ENCODE measurements around the gene RBM12.

Gene RBM12

DNA sequence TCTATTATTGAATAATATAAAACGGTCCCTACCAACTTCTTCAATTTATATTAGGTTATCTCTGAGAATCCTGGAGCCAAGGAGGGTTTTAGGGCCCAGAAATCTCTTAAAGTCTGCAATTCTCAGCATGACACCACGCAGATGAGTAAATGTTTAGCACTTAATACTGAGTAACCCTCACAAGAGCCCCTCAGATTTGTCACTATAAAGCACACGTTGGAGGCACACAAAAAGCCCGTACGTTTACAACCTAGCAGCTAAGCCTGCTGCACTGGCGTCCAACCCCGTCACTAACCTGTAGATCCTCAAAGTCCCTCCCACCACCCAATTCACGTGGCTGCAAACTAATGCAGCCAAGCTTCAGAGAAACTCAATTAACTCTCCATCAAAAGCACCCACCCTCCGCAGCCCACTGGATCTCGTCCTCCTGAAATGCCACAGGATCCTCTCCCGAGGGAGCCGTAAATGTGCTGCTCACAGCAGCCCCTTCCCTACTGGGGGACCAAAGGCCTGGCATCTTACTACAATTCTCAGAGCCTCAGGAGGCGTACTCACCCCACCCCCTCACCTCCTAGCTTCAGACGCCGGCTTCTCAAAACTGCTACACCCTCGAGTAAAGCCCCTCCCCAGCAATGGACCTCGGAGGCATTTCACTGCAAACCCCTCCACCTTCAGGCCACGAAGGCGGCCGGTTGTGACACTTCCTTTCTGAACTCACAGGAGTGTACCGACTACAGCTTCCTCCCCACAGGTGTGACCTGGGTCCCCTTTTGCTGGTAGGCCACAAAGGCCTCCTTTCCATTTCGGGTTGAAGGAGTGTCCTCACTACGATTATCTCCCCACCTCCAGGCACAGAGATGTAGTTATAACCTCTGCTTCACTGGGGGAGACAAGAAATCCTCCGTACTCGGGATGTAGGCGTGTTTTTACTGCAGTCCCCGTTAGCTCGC, 909 bp downstream of the RBM12 start:
- Histone ChIP-seq H3K27ac (ENCODE audit: extremely low read depth, low read depth, low read length) (peak overlapping the region; percentile 88), H3K4me3 (ENCODE audit: low read depth, low read length) (peak overlapping the region; percentile 87), H3K4me1 (ENCODE audit: control insufficient read depth, insufficient read depth, low read length) (peaks cover 15% of the 10 kb centered on the region), H3K36me3 (ENCODE audit: control insufficient read depth in 2 of 2, insufficient read depth in 1 of 2, low read length in 2 of 2) (peaks cover 6 to 7% of the 10 kb centered on the region in 2 experiments), H3K9me3 (ENCODE audit: control insufficient read depth, insufficient read depth, low read depth, low read length) (no peaks in the 10 kb centered on the region)
- POLR2A ChIA-PET, result interaction anchor here (0.5 to 3.2 kb wide), 13 partner anchors 12 to 290 kb away, joined by 3 to 16 read pairs (median 6); partner anchors contain the start of genes CEP250, NFS1, RBM39 and ROMO1
- CTCF ChIA-PET, result interaction anchor here (0.7 kb wide), 1 partner anchor 336 kb away, joined by 5 read pairs; no protein-coding TSS in a partner anchor
- TF ChIP-seq, protein P1, sequence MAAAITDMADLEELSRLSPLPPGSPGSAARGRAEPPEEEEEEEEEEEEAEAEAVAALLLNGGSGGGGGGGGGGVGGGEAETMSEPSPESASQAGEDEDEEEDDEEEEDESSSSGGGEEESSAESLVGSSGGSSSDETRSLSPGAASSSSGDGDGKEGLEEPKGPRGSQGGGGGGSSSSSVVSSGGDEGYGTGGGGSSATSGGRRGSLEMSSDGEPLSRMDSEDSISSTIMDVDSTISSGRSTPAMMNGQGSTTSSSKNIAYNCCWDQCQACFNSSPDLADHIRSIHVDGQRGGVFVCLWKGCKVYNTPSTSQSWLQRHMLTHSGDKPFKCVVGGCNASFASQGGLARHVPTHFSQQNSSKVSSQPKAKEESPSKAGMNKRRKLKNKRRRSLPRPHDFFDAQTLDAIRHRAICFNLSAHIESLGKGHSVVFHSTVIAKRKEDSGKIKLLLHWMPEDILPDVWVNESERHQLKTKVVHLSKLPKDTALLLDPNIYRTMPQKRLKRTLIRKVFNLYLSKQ (tag by site-specific recombination; IDR thresholded peaks at IDR 0.05; ENCODE audit: borderline replicate concordance), result no peak
- peak; percentile 20 for TF ChIP-seq GLIS2 (tag by site-specific recombination; IDR thresholded peaks at IDR 0.05)
- no peak for TF ChIP-seq KLF16 (tag by site-specific recombination; IDR thresholded peaks at IDR 0.05)
- TF ChIP-seq ZNF830 (tag by site-specific recombination; IDR thresholded peaks at IDR 0.05; ENCODE audit: low read depth), result no peak
- 0 out of 2 replicates have a peak, but pooled peaks have one; percentile 33 for TF ChIP-seq IKZF3 (tag by site-specific recombination; IDR thresholded peaks at IDR 0.05)
- TF ChIP-seq, protein P2, sequence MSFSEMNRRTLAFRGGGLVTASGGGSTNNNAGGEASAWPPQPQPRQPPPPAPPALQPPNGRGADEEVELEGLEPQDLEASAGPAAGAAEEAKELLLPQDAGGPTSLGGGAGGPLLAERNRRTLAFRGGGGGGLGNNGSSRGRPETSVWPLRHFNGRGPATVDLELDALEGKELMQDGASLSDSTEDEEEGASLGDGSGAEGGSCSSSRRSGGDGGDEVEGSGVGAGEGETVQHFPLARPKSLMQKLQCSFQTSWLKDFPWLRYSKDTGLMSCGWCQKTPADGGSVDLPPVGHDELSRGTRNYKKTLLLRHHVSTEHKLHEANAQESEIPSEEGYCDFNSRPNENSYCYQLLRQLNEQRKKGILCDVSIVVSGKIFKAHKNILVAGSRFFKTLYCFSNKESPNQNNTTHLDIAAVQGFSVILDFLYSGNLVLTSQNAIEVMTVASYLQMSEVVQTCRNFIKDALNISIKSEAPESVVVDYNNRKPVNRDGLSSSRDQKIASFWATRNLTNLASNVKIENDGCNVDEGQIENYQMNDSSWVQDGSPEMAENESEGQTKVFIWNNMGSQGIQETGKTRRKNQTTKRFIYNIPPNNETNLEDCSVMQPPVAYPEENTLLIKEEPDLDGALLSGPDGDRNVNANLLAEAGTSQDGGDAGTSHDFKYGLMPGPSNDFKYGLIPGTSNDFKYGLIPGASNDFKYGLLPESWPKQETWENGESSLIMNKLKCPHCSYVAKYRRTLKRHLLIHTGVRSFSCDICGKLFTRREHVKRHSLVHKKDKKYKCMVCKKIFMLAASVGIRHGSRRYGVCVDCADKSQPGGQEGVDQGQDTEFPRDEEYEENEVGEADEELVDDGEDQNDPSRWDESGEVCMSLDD (tag by site-specific recombination; IDR thresholded peaks at IDR 0.05), result no peak
- TF ChIP-seq, protein P3, sequence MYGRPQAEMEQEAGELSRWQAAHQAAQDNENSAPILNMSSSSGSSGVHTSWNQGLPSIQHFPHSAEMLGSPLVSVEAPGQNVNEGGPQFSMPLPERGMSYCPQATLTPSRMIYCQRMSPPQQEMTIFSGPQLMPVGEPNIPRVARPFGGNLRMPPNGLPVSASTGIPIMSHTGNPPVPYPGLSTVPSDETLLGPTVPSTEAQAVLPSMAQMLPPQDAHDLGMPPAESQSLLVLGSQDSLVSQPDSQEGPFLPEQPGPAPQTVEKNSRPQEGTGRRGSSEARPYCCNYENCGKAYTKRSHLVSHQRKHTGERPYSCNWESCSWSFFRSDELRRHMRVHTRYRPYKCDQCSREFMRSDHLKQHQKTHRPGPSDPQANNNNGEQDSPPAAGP (tag by site-specific recombination; IDR thresholded peaks at IDR 0.05), result peak; percentile 64
- 0 out of 2 replicates have a peak, but pooled peaks have one; percentile 40 for TF ChIP-seq ZEB2 (tag by site-specific recombination; IDR thresholded peaks at IDR 0.05)
- no peak for TF ChIP-seq GLI2 (tag by site-specific recombination; IDR thresholded peaks at IDR 0.05; ENCODE audit: borderline replicate concordance, low read depth)
- TF ChIP-seq ZNF629 (tag by site-specific recombination; IDR thresholded peaks at IDR 0.05), result peak; percentile 26; the same call in 1 of the 2 replicates
- TF ChIP-seq, protein P4, sequence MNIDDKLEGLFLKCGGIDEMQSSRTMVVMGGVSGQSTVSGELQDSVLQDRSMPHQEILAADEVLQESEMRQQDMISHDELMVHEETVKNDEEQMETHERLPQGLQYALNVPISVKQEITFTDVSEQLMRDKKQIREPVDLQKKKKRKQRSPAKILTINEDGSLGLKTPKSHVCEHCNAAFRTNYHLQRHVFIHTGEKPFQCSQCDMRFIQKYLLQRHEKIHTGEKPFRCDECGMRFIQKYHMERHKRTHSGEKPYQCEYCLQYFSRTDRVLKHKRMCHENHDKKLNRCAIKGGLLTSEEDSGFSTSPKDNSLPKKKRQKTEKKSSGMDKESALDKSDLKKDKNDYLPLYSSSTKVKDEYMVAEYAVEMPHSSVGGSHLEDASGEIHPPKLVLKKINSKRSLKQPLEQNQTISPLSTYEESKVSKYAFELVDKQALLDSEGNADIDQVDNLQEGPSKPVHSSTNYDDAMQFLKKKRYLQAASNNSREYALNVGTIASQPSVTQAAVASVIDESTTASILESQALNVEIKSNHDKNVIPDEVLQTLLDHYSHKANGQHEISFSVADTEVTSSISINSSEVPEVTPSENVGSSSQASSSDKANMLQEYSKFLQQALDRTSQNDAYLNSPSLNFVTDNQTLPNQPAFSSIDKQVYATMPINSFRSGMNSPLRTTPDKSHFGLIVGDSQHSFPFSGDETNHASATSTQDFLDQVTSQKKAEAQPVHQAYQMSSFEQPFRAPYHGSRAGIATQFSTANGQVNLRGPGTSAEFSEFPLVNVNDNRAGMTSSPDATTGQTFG (tag by site-specific recombination; IDR thresholded peaks at IDR 0.05; ENCODE audit: borderline replicate concordance), result no peak
- TF ChIP-seq, protein P5, sequence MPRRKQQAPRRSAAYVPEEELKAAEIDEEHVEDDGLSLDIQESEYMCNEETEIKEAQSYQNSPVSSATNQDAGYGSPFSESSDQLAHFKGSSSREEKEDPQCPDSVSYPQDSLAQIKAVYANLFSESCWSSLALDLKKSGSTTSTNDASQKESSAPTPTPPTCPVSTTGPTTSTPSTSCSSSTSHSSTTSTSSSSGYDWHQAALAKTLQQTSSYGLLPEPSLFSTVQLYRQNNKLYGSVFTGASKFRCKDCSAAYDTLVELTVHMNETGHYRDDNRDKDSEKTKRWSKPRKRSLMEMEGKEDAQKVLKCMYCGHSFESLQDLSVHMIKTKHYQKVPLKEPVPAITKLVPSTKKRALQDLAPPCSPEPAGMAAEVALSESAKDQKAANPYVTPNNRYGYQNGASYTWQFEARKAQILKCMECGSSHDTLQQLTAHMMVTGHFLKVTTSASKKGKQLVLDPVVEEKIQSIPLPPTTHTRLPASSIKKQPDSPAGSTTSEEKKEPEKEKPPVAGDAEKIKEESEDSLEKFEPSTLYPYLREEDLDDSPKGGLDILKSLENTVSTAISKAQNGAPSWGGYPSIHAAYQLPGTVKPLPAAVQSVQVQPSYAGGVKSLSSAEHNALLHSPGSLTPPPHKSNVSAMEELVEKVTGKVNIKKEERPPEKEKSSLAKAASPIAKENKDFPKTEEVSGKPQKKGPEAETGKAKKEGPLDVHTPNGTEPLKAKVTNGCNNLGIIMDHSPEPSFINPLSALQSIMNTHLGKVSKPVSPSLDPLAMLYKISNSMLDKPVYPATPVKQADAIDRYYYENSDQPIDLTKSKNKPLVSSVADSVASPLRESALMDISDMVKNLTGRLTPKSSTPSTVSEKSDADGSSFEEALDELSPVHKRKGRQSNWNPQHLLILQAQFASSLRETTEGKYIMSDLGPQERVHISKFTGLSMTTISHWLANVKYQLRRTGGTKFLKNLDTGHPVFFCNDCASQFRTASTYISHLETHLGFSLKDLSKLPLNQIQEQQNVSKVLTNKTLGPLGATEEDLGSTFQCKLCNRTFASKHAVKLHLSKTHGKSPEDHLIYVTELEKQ (tag by site-specific recombination; IDR thresholded peaks at IDR 0.05; ENCODE audit: borderline replicate concordance), result 0 out of 2 replicates have a peak, but pooled peaks have one; percentile 4
- no peak for TF ChIP-seq ZNF169 (tag by site-specific recombination; IDR thresholded peaks at IDR 0.05)
- TF ChIP-seq, protein P6, sequence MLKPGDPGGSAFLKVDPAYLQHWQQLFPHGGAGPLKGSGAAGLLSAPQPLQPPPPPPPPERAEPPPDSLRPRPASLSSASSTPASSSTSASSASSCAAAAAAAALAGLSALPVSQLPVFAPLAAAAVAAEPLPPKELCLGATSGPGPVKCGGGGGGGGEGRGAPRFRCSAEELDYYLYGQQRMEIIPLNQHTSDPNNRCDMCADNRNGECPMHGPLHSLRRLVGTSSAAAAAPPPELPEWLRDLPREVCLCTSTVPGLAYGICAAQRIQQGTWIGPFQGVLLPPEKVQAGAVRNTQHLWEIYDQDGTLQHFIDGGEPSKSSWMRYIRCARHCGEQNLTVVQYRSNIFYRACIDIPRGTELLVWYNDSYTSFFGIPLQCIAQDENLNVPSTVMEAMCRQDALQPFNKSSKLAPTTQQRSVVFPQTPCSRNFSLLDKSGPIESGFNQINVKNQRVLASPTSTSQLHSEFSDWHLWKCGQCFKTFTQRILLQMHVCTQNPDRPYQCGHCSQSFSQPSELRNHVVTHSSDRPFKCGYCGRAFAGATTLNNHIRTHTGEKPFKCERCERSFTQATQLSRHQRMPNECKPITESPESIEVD (tag by site-specific recombination; IDR thresholded peaks at IDR 0.05), result peak; percentile 55; the same call in 1 of the 2 replicates
- no peak for TF ChIP-seq MYNN (tag by site-specific recombination; IDR thresholded peaks at IDR 0.05; ENCODE audit: borderline replicate concordance)
- peak; percentile 30; the same call in 1 of the 2 replicates for TF ChIP-seq ZNF2 (tag by site-specific recombination; IDR thresholded peaks at IDR 0.05)
- TF ChIP-seq, protein P7, sequence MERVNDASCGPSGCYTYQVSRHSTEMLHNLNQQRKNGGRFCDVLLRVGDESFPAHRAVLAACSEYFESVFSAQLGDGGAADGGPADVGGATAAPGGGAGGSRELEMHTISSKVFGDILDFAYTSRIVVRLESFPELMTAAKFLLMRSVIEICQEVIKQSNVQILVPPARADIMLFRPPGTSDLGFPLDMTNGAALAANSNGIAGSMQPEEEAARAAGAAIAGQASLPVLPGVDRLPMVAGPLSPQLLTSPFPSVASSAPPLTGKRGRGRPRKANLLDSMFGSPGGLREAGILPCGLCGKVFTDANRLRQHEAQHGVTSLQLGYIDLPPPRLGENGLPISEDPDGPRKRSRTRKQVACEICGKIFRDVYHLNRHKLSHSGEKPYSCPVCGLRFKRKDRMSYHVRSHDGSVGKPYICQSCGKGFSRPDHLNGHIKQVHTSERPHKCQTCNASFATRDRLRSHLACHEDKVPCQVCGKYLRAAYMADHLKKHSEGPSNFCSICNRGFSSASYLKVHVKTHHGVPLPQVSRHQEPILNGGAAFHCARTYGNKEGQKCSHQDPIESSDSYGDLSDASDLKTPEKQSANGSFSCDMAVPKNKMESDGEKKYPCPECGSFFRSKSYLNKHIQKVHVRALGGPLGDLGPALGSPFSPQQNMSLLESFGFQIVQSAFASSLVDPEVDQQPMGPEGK (tag by site-specific recombination; IDR thresholded peaks at IDR 0.05), result peak; percentile 52; the same call in 1 of the 2 replicates

All from HEK293 (cell line).